ENCODE results near the gene ZBTB7C.

The ZBTB7C gene

DNA sequence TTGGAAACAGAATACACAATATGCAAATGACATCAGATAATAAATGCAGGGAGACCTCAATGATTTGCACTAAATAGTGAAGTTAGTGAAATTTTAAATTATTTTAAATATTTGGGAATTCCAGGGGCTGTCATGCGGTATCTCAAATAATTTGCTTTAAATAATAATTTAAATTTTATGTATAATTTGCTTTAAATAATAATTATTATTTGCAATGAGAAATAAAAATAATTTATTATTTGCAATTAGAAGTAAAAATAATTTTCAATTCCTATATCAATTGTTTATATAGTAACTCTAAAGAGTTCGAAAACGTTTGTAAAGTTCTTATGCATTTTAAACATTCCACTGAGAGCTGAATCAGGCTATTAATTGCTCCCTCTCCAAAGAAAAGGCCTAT is 226.4 kb downstream of the ZBTB7C start:
- DNase-seq: no peak

DNA sequence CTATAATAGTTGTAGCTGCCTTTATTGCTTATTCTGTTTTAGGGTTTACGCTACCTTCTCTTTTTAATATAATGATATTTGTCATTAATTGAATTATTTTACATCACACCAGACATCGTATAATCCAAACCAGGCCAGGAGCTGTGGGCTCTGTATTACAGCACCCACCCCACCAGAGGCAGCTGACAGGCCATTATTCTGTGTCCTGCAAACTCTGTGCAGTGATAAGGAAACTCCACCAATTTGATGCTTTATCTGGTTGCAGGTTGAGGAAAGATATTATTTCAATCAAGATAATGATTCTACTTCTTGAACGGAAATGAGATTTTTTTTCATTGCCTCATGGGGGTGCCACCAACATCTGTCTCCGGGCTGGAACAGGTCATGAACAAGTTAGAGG is 227.3 kb downstream of the ZBTB7C start:
- no peak for DNase-seq

DNA sequence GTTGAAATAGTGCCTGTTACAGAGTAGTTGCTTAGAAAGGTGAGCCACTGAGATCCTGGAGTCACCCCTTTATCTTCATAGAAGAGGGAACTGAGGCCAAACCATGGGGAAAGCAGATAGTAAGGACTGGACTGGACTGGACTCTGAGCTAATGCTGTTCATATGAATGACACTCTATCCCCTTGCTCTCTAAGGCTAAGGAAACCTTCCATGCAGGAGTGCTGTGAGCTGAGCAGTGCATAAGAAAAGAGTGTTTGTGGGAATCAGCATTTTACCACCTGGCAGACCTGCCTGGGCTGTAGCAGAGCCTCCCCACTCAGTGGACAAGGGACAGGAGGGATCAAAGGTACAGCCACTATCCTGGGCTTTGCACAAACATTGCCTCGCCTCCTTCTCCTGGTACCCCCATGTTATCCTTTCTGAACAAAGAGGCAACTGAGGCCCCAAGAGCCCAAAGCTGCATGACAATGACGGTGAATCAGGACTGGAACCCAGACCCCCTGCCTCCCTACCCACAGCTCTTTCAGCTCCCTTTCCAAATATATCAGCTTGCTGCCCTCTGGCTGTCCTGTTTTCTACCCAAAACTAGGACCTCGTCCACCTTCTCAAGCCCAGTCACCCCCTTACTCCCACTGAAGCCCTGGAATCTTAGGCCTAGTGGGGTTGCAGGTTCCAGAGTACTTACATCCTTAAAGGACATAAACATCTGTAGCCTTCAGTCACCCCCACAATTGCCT is 227.9 kb downstream of the ZBTB7C start:
- DNase-seq: no peak

DNA sequence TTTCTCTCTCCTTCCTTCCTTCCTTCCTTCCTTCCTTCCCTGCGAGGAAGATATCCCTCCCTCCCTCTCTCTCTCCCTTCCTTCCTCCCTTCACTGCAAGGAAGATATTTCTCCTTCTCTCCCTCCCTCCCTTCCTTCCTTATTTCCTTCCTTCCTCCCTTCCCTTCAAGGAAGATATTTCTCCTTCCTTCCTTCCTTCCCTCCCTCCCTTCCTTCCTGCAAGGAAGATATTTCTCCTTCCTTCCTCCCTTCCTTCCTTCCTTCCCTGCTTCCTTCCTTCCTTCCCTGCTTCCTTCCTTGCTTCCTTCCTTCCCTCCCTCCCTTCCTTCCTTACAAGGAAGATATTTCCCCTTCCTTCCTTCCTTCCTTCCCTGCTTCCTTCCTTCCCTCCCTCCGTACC is 229.5 kb downstream of the ZBTB7C start:
- no peak for DNase-seq

DNA sequence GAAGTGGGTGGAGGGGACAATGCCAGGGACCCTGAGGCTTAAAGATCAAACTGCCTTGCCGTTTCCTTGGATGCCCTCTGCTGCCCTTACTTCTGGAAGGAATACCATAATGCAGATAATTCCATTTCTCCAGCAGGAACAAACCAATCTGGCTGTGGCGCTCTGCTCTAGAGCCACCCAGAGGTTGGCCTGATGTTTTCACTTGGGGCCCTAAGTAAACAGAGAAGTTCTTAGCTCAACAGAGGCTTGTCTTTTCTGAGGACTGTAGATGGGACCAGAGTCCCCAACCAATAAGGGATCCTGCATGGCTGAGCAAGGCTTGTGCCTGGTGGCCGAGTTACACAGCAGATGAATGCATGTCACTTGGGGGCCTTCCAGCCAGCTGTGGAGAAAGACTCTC is 230.2 kb downstream of the ZBTB7C start:
- no peak for DNase-seq

DNA sequence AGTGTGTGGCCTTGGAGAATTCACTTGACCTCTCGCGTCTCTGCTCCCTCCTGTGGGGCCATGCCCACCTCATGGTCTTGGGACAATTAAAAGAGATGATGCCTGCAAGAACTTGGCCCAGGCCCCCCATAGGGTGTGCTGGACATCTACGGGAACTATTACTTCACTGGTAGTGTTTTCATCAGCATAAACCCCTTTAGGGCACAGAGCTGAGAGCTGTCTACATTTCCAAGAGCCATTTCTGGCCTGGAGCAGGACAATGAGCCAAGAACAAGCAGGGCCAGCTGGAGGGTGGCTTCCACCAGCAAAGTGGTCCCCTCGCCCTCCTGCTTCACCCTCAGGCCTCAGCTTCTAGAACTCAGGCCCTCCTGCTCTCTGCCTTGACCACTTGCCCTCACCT is 232.3 kb downstream of the ZBTB7C start:
- DNase-seq: no peak

DNA sequence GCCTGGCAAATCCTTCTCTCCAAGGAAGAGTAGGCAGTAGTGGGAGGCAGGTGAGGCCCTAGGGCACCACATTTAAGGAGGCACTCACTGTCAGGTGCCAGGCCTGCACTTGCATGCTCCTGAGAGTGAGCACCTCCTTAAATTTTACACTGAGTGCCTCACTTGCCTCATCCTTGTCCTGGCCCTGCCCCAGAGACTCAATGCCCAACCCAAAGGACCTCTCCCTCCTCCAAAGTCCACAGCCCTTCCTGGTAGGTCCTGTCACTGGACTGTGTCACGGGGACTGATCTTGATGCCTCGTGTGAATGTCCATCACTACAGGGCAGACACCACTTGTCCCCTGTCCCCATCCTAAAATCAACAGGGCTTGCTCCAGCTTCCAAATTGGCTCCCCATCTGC is 235.6 kb downstream of the ZBTB7C start:
- no peak for DNase-seq

DNA sequence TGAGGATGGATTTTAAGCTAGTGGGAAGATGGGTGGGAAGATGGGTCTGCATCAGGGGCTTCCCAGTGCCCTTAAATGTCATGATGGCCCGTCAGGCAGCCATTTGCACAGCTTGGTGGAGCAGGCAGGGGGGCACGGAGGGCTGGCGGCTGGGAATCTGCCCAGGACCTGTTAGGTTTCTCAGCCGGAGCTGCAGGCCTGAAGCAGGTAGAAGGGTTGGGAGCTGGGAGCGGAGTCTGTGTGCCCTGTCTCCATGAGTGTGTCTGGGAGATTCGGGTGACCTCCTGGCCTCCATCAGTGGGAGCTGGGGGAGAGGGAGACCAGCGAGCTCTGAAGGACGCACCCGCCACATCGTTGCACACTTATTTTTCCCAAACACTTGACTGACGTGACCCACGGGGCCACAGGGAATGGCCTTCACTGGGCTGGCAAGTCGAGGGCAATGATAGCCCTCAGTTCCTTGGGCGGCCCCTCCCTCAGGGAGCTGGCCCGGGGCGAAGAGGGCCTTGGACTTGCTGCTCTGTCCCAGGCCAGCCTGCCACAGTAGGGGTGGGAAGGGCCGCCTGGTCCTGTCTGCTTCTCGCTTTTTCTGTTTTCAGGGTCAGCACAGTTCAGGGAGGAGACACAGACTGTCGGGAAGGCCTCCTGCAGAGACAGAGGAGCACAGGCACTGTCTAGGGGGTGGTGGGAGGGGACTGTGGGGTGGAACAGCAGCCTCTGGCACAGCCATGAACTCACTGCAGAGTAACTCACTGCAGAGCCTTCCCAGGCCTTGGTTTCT is 236.8 kb downstream of the ZBTB7C start:
- DNase-seq: no peak

DNA sequence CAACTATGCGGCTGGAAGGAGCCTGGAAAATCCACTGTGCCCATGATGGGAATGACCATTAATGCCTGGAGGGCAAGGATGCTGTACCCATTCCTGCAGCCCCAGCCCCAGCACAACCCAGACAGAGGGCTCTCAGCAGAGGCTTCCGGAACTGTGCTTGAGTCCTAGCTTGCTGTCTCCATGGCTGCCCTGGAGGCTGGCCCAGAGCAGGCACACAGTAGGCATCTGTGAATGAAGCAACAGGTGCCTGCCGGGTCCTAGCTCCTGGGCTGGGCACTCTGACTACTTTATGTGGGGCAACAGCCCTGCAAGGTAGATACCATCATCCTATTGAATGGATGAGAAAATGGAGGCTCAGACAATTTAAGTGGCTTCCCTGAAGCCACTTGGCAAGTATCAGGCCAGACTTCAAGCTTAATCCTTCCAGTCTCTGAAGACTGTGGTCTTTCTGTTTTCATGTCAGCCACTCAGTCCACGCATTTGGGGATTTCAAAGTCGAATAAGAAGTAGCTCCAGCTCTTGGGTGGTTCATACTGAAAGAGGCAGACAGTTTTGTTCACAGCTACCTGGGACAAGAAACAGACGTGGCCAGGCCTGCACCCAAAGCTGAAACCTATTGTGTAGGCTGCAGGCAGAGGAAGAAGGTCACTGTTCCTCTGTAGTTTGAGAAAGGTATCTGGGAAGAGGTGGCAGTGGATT is 237.5 kb downstream of the ZBTB7C start:
- no peak for DNase-seq

DNA sequence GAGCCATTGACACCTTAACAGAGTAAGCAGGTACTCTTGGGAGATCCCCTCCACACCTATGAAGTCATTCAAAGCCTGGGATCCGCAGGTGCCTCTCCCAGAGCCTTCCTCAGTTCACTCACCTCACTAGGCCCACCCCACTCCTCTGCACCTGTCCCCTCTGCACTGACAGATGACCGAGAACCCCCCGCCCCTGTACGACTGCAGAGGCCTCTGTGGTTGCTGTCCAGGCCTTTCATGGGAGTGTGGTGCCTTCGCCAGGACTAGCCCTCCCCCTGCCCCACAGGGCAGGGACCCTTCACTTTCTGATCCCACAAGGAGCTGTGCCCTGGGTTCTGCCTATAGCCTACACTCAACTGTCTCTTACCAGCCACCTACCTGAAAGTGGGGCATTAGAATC is 238.5 kb downstream of the ZBTB7C start:
- DNase-seq: no peak

DNA sequence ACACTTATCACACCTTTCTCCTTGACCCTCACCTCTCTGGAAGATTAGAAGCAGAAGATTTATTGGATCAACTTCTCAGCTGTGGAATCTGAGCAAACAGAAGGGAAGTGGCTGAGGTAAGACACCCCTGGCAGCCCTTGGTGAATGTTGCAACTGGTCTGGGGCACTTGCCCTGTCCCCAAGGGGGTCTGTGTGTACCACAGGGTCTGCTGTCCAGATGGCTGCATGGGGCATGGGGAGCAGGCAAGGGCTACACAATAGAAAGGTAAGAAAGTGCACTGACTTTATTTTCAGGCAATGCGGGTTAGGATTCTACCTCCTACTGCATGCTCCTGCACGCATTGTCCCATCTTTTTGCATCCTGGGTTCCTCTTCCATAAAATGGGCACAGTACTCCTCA is 240.3 kb downstream of the ZBTB7C start:
- no peak for DNase-seq

DNA sequence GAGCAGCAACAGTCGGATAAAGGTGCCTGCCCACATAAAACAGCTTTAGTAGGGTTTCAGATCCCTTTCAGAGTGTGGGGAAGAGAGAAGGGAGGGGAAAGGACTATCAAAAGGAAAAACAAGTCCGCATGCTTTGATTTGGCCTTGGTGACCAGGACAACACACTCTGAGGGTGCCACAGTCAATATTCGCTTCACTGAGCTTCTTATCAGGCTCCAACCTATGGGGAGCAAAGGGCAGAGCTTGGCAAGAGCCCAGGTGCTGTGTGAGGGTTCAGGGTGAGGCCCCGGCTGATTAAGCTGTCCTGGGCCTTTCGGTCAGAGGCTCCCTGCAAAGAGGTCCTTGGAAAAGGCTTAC is 241.3 kb downstream of the ZBTB7C start:
- DNase-seq: no peak

DNA sequence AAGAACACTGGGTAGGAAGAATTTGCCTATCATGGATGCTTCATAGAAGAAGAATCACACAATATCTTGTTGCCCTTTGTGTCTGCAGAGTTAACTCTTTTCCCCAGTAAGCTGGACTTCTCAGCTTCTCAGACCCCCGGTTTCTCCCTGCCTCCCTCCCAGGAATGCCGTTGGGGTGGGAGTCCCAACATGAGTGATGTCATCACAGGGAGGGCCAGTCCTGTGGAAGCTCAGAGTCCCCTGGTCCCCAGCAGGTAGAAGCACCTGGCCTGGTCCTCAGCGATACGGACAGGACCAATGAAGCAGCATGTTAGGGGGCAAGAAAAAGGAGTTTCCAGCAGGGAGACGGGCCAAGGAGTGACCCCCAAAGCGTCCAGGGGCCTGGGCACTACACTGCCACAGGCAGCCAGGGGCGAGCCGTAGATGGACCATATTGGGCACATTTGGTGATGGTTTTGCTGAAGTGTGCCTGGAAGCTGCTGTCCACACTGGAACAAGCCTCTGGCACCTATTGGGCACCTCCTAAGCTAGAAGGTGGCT is 242.8 kb downstream of the ZBTB7C start:
- no peak for DNase-seq

DNA sequence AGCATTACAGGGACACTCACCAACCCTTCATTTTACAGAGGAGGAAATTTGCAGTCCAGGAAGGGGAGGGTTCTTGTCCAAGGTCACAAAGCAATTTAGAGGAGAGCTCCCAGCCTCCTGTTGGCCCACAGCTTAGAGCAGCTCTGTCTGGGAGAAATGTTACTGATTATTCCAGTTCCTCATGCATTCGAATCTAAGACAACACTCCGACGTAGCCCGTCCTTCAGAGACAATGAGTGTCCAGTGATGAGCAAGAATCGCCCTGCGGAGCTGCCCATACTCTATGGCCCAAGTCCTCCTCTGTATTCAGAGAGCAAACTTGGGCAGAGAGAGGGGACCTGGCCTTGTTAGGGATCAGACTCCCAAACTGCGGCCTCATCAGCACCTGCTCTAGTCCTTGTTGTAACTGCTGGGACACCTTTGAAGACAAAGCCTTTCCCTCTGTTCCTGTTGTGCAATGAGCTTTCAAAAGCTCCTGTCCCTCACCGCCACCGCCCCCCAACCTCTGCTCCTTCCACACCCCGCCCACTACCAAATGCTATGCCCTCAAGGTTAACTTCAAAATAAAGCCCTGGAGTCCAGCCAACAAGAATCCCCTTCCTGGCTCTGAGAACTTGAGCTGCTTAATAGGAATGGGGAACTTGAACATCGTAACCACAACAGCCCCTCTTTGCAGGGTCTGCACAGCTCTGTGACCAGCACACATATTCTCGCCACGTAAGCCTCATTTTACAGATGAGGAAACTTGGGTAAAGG is 243.9 kb downstream of the ZBTB7C start:
- peak; percentile 27 to 33 for DNase-seq

DNA sequence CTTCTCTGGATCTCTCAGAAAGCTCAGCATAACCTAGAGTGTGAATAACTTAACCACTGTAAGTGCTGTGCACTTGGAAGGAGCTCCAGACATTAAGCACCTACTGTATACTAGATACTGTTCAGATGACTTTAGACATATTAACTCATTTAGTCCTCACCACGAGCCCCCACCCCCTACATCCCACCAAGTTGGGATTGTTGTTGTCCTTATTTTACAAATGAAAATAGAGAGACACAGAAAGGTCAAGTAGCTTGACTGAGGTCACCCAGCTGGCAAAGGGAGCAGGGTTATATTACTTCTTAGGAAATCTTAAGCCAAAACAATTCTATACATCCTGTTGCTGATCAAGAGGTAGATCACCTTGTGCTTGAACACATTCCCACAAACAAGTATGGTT is 244.5 kb downstream of the ZBTB7C start:
- DNase-seq: no peak

DNA sequence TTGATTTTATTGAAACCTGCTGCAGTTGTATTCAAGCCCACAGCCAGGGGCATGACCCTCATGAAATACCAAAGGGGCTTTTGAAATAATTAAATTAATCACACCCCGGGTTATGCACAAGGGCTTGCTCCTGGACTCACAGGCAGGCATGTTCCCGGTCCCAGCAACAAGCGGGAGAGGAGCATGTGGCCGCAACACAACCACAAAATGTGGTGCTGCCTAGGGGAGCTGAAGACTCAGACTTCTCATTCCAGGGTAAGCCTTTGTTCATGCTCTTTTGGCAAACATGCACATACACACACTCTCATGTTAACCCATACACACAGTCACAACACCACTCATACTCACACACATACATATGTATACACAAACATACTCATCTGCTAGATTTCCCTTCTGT is 245.1 kb downstream of the ZBTB7C start:
- no peak for DNase-seq

DNA sequence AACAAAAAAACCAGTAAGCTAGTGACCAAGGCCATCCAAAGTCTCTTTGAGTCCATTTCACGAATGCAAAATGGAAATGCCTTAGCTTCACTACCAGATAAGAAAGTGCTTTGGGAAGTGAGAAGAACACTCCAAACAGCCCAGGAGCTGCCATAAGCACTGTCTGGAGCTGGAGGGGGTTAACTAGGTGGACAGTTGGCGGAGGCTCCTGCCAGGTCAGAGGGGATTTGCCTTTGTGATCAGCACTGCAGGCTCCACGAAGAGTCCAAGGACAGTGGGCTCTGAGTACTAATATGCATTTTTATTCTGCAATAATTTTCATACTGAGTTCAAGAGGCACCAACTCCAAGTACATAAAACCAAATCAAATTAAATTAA is 245.5 kb downstream of the ZBTB7C start:
- no peak for DNase-seq

DNA sequence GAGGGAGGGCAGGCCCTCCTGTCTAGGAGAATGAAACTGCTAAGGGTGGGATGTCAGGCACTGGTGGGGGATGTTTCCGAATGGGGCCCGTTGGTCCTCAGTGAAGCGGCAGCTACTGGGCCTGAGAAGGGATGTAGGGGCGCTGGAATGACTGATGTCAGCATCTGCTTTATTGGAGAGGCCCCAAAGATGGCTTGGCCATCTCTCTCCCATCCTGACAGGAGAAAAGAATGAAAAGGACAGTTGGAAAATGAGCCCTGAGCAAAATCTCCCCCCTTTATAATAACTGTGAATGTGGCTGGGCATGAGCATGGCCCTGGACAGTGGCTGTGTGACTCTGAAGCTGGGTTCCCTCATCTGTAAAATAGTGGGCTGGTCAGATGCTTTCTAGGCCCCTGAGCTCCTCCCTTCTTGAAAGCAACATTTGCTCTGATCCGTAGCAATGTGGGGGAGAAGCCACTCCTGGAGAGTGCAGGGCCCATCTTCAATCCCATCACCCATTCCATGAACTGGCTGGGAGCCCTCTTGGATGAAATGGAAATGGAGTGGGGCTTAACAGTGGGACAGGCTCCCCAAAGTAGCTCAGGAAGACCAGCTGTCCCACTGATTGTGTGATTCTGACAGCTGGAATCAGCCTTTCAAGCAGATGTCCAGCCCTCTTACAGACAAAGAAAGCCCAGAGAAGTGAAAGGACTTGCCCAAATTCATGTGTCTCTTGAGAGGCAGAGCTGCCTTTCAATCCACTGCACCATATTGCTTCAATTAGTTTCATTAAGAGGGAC is 246.0 kb downstream of the ZBTB7C start:
- DNase-seq: no peak

DNA sequence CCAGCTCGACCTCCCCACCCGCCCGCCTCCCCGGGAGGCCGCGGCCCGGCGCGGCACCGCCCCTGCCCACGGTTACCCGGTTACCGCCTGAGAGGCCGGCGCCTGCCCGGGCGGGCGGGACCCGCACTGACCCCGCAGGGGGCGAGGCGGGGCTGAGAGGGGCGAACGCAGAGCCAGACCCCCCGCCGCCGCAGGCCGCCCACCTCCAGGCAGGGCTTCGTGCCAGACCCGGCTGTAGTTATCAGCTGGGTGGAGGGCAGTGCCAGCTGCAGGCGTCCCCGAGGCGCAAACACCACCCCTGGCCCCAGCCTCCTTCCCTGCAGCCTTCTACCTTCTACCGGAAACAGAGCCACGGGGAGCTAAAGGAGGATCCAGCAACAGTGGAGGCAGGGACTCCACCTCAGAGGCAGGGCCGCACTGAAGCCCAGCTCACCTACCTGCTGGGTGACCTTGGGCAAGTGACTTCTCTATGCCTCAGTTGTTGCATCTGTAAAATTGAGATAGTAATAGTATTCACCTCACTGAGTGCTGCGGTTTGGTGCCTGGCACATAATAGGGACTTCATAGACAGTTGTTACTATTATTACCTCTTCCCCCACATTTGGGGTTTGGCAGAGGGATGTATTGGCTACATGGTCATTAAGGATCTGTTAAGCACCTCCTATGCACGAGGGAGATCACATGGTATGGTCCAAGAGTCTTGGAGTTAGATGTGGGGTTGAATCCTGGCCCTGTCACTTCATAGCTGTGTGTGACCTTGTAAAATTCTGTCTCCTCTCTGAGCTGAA is 247.1 kb downstream of the ZBTB7C start:
- no peak for DNase-seq

DNA sequence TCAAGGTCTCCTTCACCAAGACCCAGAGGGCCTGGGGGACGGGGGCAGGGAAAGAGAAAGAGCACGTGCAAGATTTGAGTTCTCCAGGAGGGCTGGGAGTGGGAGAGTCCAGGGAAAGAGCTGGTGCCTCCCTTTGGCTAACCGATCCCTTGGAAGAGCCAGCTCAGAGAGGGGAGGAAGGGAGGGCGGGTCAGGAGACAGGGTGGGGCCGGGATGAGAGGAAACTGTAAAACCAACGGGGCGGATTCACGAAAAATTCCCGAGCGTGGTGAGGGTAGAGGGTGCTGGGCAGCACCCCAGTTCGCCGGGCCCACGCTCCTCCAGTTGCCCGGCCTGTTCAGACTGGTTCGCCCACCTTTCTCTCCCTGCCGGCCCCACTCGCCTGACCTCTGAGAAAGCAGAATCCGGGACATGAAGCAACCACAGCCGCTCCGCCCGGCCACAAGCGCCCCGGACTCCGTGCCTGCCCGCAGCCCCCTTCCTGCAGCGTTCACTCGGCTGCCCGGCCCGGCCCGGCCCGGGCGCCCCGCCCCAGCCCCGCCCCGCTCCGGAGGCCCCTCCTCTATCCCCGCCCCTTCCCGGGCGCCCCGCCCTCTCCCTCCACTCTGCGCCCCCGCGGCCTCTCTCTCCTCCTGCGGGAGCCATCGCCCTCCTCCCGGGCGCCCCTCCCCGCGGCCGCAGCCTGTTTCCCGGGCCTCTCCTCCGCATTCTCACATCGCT is 247.8 kb downstream of the ZBTB7C start:
- peak; percentile 69 to 72 for DNase-seq

DNA sequence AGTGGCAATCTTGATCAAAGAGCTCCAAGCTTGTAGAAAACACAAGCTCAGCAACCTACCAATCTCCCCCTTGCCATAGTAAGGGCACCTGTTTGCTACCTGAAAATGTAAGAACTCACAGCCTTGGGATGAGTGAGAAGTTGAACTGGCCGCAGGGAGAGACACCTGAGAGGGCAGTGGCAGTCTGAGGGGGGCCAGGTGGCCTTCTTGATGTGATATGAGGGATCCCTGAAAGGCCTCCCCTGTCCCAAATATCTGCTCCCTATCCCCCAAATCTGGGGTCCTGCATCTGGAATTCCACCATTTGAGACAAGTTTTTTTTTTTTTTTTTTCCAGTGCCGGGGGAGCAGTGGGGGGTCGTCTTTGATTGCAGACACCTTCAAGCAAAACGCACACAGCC is 248.6 kb downstream of the ZBTB7C start:
- no peak for DNase-seq

All from inflammatory macrophage treated with lipopolysaccharide for 1 hour (primary cell).